COR-L47 (cell line): ENCODE data around the gene PXDN.
"Not testable (repeated sequence)": the region's sequence is repeated elsewhere in the genome, so short reads cannot be mapped to it uniquely, and the experiment has no call there.

Source experiments
- DNase-seq: peaks from one replicate; lab custom pipeline; 2025; lab: John Stamatoyannopoulos, UW

PXDN gene, protein sequence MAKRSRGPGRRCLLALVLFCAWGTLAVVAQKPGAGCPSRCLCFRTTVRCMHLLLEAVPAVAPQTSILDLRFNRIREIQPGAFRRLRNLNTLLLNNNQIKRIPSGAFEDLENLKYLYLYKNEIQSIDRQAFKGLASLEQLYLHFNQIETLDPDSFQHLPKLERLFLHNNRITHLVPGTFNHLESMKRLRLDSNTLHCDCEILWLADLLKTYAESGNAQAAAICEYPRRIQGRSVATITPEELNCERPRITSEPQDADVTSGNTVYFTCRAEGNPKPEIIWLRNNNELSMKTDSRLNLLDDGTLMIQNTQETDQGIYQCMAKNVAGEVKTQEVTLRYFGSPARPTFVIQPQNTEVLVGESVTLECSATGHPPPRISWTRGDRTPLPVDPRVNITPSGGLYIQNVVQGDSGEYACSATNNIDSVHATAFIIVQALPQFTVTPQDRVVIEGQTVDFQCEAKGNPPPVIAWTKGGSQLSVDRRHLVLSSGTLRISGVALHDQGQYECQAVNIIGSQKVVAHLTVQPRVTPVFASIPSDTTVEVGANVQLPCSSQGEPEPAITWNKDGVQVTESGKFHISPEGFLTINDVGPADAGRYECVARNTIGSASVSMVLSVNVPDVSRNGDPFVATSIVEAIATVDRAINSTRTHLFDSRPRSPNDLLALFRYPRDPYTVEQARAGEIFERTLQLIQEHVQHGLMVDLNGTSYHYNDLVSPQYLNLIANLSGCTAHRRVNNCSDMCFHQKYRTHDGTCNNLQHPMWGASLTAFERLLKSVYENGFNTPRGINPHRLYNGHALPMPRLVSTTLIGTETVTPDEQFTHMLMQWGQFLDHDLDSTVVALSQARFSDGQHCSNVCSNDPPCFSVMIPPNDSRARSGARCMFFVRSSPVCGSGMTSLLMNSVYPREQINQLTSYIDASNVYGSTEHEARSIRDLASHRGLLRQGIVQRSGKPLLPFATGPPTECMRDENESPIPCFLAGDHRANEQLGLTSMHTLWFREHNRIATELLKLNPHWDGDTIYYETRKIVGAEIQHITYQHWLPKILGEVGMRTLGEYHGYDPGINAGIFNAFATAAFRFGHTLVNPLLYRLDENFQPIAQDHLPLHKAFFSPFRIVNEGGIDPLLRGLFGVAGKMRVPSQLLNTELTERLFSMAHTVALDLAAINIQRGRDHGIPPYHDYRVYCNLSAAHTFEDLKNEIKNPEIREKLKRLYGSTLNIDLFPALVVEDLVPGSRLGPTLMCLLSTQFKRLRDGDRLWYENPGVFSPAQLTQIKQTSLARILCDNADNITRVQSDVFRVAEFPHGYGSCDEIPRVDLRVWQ (N-terminal part only)

DNA sequence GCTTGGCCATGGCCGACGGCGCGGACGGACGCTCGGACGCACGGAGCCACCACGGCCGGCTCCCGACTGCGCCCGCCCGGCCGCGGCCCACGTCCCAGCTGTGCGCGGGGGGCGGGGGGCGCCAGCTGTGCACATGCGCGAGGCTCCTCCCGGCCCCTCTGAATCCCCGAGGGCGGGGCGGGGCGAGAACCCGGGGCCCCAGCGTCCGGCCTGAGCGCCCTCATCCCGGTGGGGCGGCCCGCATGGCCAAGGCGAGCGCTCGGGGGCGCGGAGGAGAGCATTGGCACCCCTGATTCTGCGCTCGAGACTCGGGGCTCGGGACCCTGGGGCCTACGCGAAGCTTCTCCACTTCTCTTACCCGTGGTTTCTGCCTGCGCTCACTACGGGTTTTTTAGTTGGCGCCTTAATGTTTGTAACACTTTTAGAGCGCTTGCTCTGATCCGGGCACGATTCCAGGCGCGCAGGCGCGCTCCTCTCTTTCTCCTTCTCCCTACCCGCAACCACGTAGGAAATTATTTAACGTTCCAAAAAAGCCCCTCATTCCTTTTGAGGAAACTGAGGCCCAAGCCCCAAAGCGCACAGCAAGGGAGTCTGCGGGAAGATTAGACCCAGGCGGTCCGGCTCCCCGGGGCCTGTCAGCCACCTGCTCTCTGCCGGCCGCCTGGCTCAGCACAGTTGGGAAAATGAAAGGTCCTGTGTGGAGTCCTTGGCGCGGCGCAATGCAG is at the start of gene PXDN:
TSS of gene PXDN (minus strand) at position 70 of the 725 bp plus-strand sequence. CDS start at position 10, 60 bp downstream.
- DNase-seq = peak; percentile 12

DNA sequence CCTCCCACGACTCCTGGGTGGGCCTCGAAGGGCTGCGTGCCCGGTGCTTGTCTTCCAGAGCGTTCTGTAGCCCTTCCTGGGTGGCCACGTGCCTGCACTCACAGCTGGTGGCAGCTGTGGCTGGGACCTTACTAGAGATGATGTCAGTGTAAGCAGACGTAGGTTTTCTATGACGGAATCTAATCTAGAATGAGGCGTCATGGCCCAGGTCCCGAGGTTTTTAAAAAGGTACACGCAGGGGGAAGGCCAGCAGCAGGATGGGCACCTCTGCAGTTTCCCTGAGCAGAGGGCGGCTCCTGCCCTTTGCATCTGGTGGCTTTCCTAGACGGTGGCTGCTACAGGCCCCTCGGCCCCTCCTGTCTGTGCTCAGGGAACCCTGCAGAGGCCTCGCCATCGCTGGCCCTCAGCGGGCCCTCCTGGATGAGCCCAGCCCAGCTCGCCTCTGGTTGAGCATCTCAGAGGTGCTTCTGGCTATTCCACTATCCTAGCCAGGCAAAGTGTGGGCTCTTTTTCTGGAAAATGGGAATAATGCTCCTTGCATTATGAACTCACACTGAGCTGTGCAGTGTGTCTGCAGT is 49.6 kb upstream of the PXDN start:
- no peak for DNase-seq

DNA sequence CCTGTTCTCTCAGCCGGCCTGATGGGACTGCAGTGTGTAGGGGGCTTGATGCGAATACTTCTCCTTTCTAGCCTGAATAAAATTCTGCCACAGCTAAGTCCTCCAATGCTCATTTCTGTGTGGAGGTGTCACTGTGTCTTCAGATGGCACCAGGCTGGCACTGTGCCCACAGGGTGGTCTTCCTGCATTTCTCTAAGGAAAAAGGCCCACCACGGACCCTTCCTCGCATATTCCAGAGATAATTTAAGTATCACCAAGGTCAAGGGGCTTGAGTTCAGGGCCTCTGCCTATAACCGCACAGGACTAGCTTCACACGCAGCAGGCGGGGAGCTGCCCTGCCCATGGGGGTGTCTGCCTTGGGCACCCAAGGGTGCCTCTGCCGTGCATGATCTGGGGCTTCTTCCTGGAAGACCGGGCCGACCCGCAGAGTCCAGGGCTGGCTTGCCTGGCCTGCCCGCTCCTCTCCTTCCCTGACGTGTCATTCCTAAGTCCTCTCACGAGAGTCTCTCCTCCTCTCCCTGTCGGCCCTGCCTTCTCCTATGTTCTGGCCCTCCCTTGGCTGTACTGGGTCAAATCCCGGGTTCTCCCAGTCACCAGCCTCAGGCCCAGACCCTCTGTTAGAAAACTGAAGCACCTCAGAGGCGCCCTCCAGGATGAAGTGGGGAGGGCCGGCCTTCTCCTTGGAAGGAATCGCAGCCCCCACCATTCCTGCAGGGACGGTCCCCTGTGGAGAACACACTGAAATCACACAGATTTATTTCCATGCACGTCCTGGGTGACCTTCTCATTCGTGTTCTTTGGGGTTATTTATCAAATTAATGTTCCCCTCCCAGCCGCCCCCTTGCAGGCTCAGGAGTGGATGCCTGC is 48.9 kb upstream of the PXDN start:
- DNase-seq = no peak

DNA sequence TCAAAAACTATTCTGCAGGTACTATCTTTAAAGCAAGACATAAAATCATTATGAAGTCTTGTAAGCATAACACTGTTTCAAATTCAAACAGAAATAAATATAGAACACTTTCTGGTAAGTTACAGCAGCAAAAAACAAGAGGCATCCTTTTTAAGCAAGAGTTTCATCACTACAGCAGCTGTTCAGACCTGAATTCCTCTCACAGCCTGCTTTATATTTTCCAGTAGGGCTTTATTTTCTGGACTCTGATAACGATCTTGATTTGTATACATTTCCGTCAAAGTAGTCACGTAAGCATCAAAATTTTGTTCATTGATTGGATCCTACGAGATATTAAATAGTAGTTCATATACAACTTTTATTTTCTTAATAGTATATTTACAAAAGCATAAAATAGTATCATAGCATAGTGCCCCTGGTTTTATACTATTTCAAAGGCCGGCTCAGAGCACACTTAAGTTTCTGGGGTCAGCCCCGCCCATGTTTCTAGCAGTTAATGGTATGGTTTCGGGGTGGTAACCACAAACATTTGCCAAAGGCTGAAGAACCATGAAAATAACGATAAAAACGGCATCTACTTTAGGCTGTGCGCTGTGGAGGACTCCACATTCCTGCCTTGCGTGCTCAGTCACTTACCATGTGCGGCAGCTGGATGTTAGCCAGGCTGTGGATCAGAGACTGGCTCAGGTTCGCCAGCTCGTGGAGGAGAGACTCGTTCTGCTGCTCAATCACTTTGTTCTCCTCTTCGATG is 47.5 kb upstream of the PXDN start:
- no peak for DNase-seq

DNA sequence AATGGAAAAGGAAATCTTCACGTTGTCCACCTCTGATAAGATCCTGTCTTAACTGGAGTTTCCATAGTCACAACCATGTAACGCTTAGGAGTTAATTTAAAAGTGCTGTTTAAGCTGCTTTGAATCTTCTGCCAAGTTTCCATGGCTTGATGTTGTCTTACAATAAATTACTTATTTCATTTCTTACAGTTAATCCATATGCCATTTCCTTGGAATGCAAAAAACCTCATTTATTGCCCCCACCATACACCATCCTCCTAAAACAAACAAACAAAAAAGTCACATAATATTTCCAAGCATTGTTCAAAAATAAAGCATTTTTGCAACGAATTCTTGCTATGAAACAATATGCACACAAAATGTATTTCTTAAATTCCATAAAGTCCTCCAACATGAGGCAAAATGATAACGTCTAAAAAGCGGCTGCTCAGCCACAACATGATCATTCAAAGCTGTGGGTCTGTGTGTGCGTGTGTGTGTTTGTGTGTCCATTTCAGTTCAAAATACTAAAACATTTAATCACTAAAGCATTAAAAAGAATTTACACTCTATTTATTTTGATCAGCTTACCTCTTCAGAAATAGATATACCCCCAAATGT is 46.8 kb upstream of the PXDN start:
- no peak for DNase-seq

DNA sequence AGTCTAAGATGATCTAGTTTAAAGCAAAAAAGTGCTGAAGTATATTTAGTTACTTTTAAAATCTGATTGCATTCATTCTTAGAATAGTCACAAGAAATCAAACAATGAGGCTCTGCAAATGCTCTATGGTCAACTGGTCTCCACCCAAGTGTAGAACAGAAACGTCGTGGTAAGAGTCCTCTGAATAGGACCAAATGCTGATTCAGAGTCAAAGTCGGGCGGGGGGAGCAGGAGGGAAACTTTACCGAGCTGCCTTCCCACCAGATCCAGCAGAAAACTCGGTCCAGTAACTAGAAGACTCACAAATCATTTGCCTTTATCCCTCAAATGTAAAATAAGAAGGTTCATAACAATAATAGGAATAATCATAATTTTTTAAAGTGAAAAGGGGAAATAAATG is 46.2 kb upstream of the PXDN start:
- no peak for DNase-seq

DNA sequence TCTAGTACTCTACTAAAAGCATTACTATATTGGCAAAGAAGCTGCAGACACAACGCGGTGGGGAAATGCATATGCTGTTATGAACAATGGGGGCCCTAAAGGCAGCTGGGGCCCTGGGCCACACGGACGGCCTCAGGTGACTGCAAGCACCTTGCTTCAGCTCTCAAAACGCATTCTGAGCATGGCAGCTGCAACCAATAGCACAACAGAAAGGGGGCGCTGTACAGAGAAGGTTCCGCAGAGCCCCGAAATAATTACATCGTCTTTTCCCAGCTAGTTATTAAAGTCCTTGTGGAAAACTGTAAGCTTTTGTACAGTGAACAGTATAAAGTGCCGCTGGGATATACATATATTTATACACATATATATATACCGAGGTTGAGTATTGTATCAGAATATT is 45.3 kb upstream of the PXDN start:
- no peak for DNase-seq

DNA sequence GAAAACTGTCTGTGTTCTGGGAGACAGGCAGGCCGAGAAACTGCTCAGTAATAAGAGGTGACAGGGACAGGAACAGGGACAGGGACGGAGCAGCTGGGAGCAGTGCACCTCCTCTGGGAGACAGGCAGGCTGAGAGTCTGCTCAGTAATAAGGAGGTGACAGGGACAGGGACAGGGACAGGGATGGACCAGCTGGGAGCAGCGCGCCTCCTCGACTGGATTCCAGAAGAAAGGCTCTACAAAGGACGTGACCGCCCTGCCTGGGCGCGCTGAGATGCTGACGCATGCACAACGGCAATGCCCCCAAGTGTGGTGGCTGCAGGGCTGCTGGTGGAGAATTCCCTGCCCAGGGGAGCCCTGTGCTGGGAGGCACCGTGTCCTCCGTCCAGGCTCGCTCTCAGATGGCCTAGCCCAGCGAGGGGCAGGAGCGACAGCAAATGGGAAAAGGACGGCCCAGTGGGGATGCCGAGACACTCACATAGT is 44.2 kb upstream of the PXDN start:
- no peak for DNase-seq

DNA sequence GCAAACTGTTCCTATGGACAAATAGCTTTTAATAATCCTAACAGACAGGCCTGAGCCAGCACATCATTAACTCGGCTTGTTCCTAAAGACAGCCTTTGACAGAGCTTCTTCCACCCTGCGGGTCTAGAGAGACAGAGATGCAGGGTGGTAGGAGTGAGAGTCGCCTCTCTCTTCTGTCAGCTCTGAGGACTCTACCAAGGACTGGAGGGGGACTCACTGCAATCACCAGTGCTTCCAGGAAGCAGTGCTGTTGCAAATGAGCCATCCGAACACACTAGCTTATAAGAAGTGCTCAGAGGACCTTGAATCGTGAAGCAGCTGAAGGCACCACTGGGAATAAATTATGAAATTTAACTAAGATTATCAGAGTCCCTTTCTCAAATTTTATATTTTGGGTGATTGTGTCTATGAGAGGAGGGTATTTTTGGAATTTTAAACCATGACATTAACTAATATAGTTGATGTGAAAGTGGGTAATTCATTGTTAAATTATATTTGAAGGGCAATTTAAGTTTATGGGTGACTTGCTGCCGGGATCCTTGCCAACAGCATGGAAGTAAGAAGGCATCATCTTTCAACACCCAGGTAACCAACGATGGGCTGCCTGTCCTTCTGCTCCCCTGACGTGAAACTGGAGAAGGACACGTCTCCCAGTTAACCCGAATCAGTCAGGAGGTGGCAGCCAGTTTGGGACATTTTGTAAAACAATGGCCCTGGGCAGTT is 43.6 kb upstream of the PXDN start:
- peak; percentile 31 for DNase-seq

DNA sequence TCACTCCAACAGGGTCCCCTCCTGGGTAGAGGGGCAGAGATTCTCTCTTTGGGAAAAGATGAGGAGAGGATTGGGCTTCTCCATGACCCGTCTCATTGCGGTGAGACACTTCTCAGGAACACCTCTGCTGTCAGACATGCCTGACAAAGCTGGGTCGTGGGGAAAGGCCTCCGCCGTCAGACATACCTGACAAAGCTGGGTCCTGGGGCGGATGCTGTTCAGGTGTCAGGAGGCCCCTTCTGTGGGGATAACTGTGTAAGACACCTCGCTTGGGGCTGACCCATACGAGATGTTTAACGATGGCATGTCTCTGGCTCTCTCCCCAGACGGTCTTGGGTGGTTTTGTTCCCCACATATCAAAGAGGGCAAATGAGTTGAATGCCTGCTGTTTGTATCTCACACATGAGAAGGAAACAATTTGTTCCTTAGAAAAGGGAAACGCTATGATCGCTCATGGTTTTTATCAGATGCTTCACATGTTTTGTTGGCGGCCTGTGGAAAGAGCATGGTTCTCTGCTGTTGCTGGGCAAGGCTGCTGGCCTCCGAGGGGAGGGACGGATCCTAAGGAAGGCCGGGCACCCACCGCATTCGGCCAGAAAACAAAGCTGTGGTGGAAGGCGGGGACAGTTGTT is 40.8 kb upstream of the PXDN start:
- DNase-seq = no peak

DNA sequence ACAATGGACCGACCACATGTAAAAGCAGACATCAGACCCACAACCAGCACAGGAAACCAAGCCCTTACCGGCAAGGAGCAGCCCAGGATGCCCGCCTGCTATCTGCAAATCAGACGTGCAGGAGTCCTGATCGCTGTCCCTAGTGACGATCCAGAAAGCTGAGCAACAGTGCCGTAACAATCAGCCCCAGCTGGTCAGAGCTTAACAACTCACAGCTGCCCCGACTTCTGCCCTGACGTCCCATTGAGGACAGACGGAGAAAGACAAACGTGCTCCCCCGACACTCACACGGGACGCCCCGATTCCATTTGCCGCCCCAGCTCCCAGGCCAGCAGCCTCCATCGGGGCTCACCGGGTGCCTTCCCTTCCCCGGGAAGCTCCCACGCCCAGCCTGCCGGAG is 39.8 kb upstream of the PXDN start:
- no peak for DNase-seq

DNA sequence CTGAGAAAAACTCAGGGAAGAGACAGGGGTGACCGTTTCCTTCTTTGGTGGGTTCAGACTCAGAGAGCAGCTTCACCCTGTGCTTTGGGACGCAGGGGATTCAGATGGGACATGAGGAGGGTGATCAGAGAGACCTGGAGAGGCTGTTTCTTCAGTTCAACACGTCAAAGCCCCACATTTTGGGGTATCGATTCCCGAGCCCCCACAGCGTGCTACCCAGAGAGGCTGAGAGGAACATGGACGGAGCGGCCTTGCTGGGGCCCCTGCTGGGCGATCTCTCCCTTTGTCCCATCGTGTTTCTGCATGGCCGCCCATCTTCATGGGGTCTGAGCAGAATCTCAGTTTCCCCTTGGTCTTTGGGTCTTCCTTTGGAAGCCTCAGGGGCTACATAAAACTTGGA is 38.2 kb upstream of the PXDN start:
- no peak for DNase-seq

DNA sequence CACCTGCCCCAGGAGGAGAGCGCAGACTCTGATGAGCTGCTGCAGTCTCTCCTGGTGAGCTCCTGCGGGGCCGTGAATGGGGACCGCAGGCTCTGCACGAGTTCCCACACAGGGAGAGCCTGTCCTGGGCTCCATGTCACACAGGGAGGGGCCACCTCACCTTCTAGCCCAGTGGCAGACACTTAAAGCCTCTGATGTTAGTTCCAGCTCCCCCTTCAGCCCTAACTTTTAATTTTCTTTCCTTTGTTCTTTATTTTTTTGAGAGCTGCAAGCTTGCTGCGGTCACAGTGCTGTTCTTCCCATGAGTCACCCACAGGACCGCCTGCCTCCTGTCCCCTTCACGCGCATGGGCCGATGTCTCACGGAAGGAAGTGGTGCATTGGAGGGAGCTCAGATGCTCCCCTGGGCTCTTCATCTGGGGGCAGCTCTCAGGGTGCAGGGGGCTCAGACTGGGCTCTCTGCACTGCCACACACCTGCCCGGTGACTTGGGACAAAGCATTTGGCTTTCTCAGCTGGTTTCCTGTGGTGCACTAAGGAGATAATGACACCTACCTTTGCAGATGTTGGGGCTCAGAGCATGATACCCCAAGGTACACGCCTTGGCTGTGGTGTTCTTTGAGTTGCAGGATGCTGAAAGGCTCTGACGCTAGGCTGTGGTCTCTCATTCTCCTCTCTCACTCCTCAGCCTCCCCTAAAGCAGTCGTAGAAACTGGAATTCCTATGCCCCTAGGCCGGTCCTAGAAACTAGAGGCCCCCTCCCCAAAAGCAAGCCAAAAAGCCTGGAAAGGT is 37.2 kb upstream of the PXDN start:
- DNase-seq = no peak

DNA sequence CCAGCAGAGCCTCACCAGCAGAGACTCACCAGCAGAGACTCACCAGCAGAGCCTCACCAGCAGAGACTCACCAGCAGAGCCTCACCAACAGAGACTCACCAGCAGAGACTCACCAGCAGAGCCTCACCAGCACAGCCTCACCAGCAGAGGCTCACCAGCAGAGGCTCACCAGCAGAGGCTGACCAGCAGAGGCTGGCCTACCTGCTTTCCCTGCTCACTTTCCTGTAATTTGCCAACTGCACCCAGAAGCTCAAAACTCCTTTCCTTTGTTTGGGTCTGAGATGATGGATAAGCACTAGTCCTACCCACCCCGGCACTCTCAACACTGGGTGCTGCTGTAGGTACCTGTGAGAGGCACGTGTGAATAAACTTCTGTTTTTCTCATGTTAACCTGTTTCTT is 36.4 kb upstream of the PXDN start:
- no peak for DNase-seq

DNA sequence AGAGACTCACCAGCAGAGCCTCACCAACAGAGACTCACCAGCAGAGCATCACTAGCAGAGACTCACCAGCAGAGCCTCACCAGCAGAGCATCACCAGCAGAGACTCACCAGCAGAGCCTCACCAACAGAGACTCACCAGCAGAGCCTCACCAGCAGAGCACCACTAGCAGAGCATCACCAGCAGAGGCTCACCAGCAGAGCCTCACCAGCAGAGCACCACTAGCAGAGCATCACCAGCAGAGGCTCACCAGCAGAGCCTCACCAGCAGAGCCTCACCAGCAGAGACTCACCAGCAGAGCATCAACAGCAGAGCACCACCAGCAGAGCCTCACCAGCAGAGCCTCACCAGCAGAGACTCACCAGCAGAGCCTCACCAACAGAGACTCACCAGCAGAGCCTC is 35.7 kb upstream of the PXDN start:
- DNase-seq = not testable (repeated sequence)

DNA sequence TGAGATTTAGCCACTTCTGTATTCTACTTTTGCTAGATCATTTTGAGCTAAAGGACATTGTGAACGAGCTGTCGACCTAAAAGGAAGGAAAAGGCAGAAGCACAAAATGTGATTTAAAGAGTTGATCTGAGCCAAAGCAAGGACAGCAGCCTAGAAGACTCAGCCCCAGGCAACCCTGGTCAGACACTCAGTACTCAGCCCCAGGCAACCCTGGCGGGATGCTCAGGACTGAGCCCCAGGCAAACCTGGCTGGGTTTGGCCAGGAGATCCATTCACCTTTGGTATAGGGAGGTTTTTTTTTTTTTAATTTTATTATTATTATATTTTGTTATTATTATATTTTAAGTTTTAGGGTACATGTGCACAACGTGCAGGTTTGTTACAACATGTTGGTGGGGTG is 34.3 kb upstream of the PXDN start:
- no peak for DNase-seq

DNA sequence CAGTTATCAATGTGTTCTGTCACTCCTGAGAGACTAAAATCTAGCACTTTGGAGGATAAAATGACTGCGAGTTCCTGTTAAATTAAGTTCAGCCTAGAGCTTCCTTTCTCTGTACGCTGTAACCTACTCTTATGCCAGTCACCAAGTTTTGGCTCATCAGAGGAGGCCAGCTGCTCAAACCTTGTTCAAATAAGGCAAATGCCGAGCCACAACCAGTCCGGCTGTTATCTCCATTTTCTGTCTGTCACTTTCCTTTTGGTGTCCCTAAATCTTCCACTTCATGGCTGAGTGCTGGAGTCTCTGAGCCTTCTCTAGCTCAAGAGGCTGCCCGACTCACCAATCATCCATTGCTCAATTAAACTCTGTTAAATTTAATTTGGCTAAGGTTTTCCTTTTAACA is 33.5 kb upstream of the PXDN start:
- no peak for DNase-seq
